Central memory CD4-positive, alpha-beta T cell (primary cell): ENCODE measurements around the gene PEAR1.

Source experiments
- DNase-seq: peaks from one replicate; pipeline ENCODE4 v3.0.0; 2022

Gene PEAR1

GRCh38 chr1:156860113-156860627, 33.3 kb upstream of the PEAR1 start:
- peak; percentile 38 for DNase-seq

GRCh38 chr1:156860628-156861423, 32.7 kb upstream of the PEAR1 start, which contains the start of gene NTRK1:
Gene NTRK1 (plus strand): TSS chr1:156860865. CDS start chr1:156860935, 70 bp downstream.
- peak; percentile 39 for DNase-seq

GRCh38 chr1:156862584-156862983, 30.9 kb upstream of the PEAR1 start:
- no peak for DNase-seq

GRCh38 chr1:156862997-156863599, 30.4 kb upstream of the PEAR1 start:
- DNase-seq, result no peak

- no peak for DNase-seq
Measured at GRCh38 chr1:156863631-156864030, 29.9 kb upstream of the PEAR1 start.

- no peak for DNase-seq
Measured at GRCh38 chr1:156864796-156865195, 28.7 kb upstream of the PEAR1 start.

- no peak for DNase-seq
Measured at GRCh38 chr1:156865258-156865657, 28.3 kb upstream of the PEAR1 start.

GRCh38 chr1:156865865-156866248, 27.7 kb upstream of the PEAR1 start:
- DNase-seq, result no peak

GRCh38 chr1:156866249-156866909, 27.1 kb upstream of the PEAR1 start:
- DNase-seq, result no peak

- no peak for DNase-seq
Measured at GRCh38 chr1:156868341-156868740, 25.2 kb upstream of the PEAR1 start.

GRCh38 chr1:156869455-156869854, 24.1 kb upstream of the PEAR1 start:
- no peak for DNase-seq

- no peak for DNase-seq
Measured at GRCh38 chr1:156873659-156874058, 19.9 kb upstream of the PEAR1 start.

- no peak for DNase-seq
Measured at GRCh38 chr1:156874142-156874541, 19.4 kb upstream of the PEAR1 start.

- no peak for DNase-seq
Measured at GRCh38 chr1:156874572-156875340, 18.8 kb upstream of the PEAR1 start.

GRCh38 chr1:156875341-156875615, 18.2 kb upstream of the PEAR1 start:
- DNase-seq, result no peak

- DNase-seq, result no peak
Measured at GRCh38 chr1:156876281-156876680, 17.2 kb upstream of the PEAR1 start.

GRCh38 chr1:156877433-156878170, 15.9 kb upstream of the PEAR1 start:
- no peak for DNase-seq

- DNase-seq, result no peak
Measured at GRCh38 chr1:156879876-156880275, 13.6 kb upstream of the PEAR1 start.

- DNase-seq, result no peak
Measured at GRCh38 chr1:156880473-156880872, 13.0 kb upstream of the PEAR1 start.

- no peak for DNase-seq
Measured at GRCh38 chr1:156881101-156881500, 12.4 kb upstream of the PEAR1 start.

GRCh38 chr1:156881663-156882062, 11.9 kb upstream of the PEAR1 start:
- no peak for DNase-seq

- no peak for DNase-seq
Measured at GRCh38 chr1:156882543-156882942, 11.0 kb upstream of the PEAR1 start.
